MM.1S (cell line): ENCODE measurements around the gene FAM124A.

Experiments
- DNase-seq: peaks from one replicate; pipeline ENCODE4 v3.0.0-alpha.2; 2015
- H2AFZ ChIP-seq: fragments of 300-600 bp; sonication (generic); 2 replicates; pipeline ENCODE4 v1.6.0; 2016; ENCODE audit warnings: antibody characterized with exemption, low read length
- H3F3A ChIP-seq: fragments of 300-600 bp; sonication (generic); 2 replicates; pipeline ENCODE4 v1.6.1; 2016; ENCODE audit warnings: mild to moderate bottlenecking, antibody characterized with exemption, low read length, moderate library complexity, mixed read lengths; ENCODE audit not compliant: insufficient read depth
- H3K27ac ChIP-seq: fragments of 300-600 bp; sonication (generic); 2 replicates; pipeline ENCODE4 v1.5.1; 2016; ENCODE audit warnings: mild to moderate bottlenecking, low read length
- H3K27me3 ChIP-seq: fragments of 300-600 bp; sonication (generic); replicated peaks from 2 replicates; pipeline ENCODE4 v1.6.0; 2016; ENCODE audit warnings: low read length; ENCODE audit not compliant: insufficient read depth
- H3K36me3 ChIP-seq: fragments of 300-600 bp; sonication (generic); replicated peaks from 2 replicates; pipeline ENCODE4 v1.6.1; 2016; ENCODE audit warnings: mild to moderate bottlenecking, low read length, mixed read lengths; ENCODE audit not compliant: insufficient read depth
- H3K4me1 ChIP-seq: fragments of 300-600 bp; sonication (generic); 2 replicates; pipeline ENCODE4 v1.6.1; 2016; ENCODE audit warnings: low read length, mixed read lengths
- H3K4me2 ChIP-seq: fragments of 300-600 bp; sonication (generic); 2 replicates; pipeline ENCODE4 v1.6.0; 2016; ENCODE audit warnings: low read depth, low read length
- H3K4me3 ChIP-seq: fragments of 300-600 bp; sonication (generic); 2 replicates; pipeline ENCODE4 v1.5.1; 2016; ENCODE audit warnings: low read length, mixed read lengths
- H3K79me2 ChIP-seq: fragments of 300-600 bp; sonication (generic); 2 replicates; pipeline ENCODE4 v1.6.1; 2016; ENCODE audit warnings: mixed run types, low read length, mixed read lengths
- H3K9ac ChIP-seq: fragments of 300-600 bp; sonication (generic); 2 replicates; pipeline ENCODE4 v1.6.1; 2016; ENCODE audit warnings: low read length, mixed read lengths
- H3K9me2 ChIP-seq: fragments of 300-600 bp; sonication (generic); replicated peaks from 2 replicates; pipeline ENCODE4 v1.6.1; 2016; ENCODE audit warnings: mild to moderate bottlenecking, low read length, mixed read lengths; ENCODE audit not compliant: insufficient read depth
- H3K9me3 ChIP-seq: fragments of 300-600 bp; sonication (generic); replicated peaks from 2 replicates; pipeline ENCODE4 v1.6.1; 2016; ENCODE audit warnings: mild to moderate bottlenecking, low read length, mixed read lengths; ENCODE audit not compliant: insufficient read depth
- H4K20me1 ChIP-seq: fragments of 300-600 bp; sonication (generic); 2 replicates; pipeline ENCODE4 v1.6.1; 2016; ENCODE audit warnings: mild to moderate bottlenecking, low read length, moderate library complexity, mixed read lengths; ENCODE audit not compliant: insufficient read depth
- CTCF ChIP-seq: fragments of 300-600 bp; sonication (generic); IDR thresholded peaks from 2 replicates; pipeline ENCODE4 v1.5.1; 2016; ENCODE audit warnings: antibody characterized with exemption, low read length, mixed read lengths
- EZH2 ChIP-seq: fragments of 300-600 bp; sonication (generic); optimal IDR thresholded peaks from 2 replicates; pipeline ENCODE3; 2017; ENCODE audit warnings: low read depth, mild to moderate bottlenecking, antibody characterized with exemption, low read length, mixed read lengths
- EZH2phosphoT487 ChIP-seq: fragments of 300-600 bp; sonication (generic); IDR thresholded peaks from 2 replicates; pipeline ENCODE4 v1.6.1; 2018; ENCODE audit warnings: antibody characterized with exemption, low read length

FAM124A gene

GRCh38 chr13:51240178-51240577 lies 18.0 kb downstream of the FAM124A start:
- Histone ChIP-seq H3K4me3 (no peak overlapping the region), H2AFZ (no peak overlapping the region), H3K36me3 (no peaks in the 10 kb centered on the region), H4K20me1 (no peaks in the 10 kb centered on the region), H3K9me2 (no peaks in the 10 kb centered on the region), H3K79me2 (no peaks in the 10 kb centered on the region), H3F3A (no peaks in the 10 kb centered on the region), H3K4me1 (no peaks in the 10 kb centered on the region), H3K9ac (no peak overlapping the region), H3K27ac (no peak overlapping the region), H3K4me2 (no peak overlapping the region), H3K27me3 (no peaks in the 10 kb centered on the region), H3K9me3 (no peaks in the 10 kb centered on the region)
- TF ChIP-seq EZH2phosphoT487 (no peak), CTCF (no peak), EZH2 (no peak)
- no peak for DNase-seq

GRCh38 chr13:51240958-51241357 lies 18.8 kb downstream of the FAM124A start:
- Histone ChIP-seq H2AFZ (no peak overlapping the region), H3K27me3 (no peaks in the 10 kb centered on the region), H3K9me2 (no peaks in the 10 kb centered on the region), H3K79me2 (no peaks in the 10 kb centered on the region), H3K27ac (no peak overlapping the region), H3K4me3 (no peak overlapping the region), H3K9ac (no peak overlapping the region), H3K4me2 (no peak overlapping the region), H3K9me3 (no peaks in the 10 kb centered on the region), H3K36me3 (no peaks in the 10 kb centered on the region), H3F3A (no peaks in the 10 kb centered on the region), H3K4me1 (no peaks in the 10 kb centered on the region), H4K20me1 (no peaks in the 10 kb centered on the region)
- no peak for TF ChIP-seq EZH2phosphoT487
- TF ChIP-seq CTCF, result no peak
- no peak for TF ChIP-seq EZH2
- DNase-seq, result no peak

GRCh38 chr13:51241720-51242119 lies 19.5 kb downstream of the FAM124A start:
- H3K79me2 ChIP-seq, result no peaks in the 10 kb centered on the region
- no peaks in the 10 kb centered on the region for H3K9me3 ChIP-seq
- no peaks in the 10 kb centered on the region for H3K36me3 ChIP-seq
- no peak overlapping the region for H3K4me3 ChIP-seq
- no peak overlapping the region for H3K4me2 ChIP-seq
- H3K27ac ChIP-seq, result no peak overlapping the region
- no peaks in the 10 kb centered on the region for H3K4me1 ChIP-seq
- no peak overlapping the region for H3K9ac ChIP-seq
- H3K9me2 ChIP-seq, result no peaks in the 10 kb centered on the region
- H2AFZ ChIP-seq, result no peak overlapping the region
- no peaks in the 10 kb centered on the region for H3F3A ChIP-seq
- TF ChIP-seq EZH2phosphoT487 (no peak), EZH2 (no peak), CTCF (no peak)
- H4K20me1 ChIP-seq, result no peaks in the 10 kb centered on the region
- no peaks in the 10 kb centered on the region for H3K27me3 ChIP-seq
- no peak for DNase-seq

GRCh38 chr13:51243227-51243626 lies 21.0 kb downstream of the FAM124A start:
- Histone ChIP-seq H3K27ac (no peak overlapping the region), H3K9me2 (no peaks in the 10 kb centered on the region), H3K4me2 (no peak overlapping the region), H3K27me3 (no peaks in the 10 kb centered on the region), H3K4me1 (no peaks in the 10 kb centered on the region), H4K20me1 (no peaks in the 10 kb centered on the region), H3K9me3 (no peaks in the 10 kb centered on the region), H3K9ac (no peak overlapping the region), H3K4me3 (no peak overlapping the region), H2AFZ (no peak overlapping the region), H3K79me2 (no peaks in the 10 kb centered on the region), H3F3A (no peaks in the 10 kb centered on the region), H3K36me3 (no peaks in the 10 kb centered on the region)
- TF ChIP-seq EZH2phosphoT487 (no peak), CTCF (no peak), EZH2 (no peak)
- DNase-seq, result no peak
